GM12874 (cell line): ENCODE data around the gene TNNC1.

ENCODE experiments used
- TF ChIP-seq, protein P1 (sequence below): IDR thresholded peaks from 2 replicates; pipeline ENCODE4 v1.5.1; 2011; ENCODE audit warnings: low read depth, mild to moderate bottlenecking, control low read depth, low read length, moderate library complexity; ENCODE audit not compliant: insufficient read depth

Gene TNNC1

DNA sequence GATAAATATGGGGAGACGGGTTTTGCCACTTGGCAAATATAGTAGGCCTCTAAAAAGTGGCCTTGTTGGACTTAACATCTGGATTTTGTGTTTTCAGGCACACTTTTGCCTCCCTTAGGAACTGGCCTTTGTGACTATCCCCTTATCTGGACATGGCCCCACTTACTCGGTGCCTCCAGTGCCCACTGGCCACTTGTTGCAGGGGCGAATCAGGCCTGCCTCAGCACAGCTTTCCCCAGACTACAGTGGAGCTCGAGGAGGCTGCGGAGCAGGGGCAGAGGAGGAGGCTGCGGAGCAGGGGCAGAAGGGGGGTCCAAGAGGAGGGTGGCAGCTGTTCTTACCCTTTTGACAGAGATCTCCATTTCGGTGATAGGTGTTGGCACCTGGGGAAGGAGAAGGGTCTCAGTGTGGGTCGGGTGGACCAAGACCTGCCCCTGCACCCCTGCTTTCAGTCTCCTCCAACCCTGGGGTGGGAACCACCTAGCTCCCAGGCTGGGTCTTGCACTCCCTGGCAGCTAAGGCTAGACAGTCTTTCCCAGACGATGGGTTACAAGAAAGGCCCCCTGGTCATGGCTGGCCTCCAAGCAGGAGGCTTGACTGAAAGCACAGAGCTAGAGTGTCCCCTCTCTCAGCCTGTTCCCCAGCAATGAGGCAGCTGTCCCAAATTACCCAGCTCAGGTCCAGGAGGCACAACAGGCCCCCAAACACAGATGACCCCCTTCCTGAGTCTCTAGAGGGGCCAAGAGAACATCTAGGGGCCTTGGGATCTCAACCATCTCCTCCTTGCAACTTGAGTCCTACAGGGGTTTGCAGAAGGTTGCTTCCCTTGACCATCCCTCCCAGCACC, 15.0 kb downstream of the TNNC1 start:
- TF ChIP-seq, protein P1, sequence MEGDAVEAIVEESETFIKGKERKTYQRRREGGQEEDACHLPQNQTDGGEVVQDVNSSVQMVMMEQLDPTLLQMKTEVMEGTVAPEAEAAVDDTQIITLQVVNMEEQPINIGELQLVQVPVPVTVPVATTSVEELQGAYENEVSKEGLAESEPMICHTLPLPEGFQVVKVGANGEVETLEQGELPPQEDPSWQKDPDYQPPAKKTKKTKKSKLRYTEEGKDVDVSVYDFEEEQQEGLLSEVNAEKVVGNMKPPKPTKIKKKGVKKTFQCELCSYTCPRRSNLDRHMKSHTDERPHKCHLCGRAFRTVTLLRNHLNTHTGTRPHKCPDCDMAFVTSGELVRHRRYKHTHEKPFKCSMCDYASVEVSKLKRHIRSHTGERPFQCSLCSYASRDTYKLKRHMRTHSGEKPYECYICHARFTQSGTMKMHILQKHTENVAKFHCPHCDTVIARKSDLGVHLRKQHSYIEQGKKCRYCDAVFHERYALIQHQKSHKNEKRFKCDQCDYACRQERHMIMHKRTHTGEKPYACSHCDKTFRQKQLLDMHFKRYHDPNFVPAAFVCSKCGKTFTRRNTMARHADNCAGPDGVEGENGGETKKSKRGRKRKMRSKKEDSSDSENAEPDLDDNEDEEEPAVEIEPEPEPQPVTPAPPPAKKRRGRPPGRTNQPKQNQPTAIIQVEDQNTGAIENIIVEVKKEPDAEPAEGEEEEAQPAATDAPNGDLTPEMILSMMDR, result no peak

DNA sequence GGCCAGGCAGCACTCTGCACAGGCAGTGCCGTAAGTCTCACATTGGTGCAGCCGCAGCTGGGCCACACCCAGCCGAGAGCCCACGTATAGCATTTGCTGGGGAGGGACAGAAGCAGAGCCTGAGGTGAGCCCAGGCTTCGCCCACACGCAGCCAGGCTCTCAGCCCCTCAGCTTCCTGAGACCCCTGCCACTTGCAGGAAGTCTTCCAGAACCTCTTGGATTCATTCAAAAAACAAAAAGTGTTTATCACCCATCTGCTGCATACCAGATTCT, 15.8 kb downstream of the TNNC1 start:
- TF ChIP-seq, protein P1, result no peak

DNA sequence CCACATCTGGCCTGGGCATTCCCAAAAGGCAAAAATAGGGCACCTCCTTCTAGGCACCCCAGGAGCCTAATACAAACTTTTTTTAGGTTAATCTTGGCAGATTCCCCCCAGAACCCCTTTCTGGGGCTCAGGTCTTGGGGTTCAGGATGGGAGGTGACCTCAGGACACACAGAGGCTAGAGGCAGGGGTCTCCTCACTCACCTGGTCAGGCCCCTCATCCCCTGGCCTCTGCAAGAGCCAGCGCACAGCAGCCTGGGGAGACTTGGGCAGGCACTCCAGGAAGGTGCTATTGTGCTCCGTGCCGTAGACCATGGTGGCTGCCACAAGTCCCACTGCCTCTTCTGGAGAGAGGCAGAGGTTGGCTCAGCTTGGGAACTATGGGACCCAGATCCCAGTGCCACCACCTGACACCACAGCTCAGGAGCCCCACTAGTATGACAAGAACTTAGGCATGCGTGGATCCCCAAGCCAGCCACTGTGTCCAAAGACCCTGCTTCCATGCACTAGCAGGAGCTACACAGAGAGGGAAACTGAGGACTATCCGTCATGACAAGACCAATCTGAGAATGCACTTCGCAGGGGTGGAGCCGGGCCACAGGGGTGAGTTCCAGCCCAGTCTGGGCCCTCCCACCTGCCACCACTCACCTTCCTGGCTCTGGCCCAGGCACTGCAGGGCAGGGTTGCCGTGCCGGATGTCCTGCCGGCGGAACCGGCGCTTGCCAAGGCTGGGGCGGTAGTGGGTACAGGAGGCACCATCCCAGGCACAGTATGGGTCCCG, 16.3 kb downstream of the TNNC1 start:
- TF ChIP-seq, protein P1, result no peak

DNA sequence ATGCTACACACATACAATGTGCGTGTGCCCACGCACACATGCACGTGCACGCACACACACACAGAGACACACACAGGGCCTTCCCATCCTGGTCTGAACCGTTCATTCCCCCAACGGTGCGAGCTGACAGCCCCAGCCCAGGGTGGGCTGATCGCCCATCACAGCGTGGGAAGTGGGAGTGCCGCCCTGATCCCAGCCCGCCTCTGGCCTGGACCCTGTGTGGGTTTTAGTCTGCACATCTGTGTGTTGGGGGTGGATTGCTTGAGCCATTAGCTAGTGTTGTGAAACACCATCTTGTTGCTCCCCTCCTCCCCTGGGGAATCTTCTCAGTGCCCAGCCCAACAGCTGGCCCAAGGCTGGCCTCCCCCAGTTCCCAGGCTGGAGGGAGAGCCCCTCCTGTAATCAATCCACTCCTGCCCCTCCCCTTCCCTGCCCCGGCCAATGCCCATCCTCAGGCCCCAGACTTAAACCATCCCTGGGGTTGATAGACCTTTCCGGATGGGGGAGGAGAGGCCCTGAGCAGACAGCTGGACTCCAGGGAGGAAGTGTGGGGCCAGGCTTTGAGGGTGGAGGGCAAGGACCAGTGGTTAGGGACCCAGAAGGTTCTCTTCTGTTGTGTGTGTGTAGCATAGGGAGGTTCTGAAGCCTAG, 17.2 kb downstream of the TNNC1 start:
- TF ChIP-seq, protein P1, result no peak

DNA sequence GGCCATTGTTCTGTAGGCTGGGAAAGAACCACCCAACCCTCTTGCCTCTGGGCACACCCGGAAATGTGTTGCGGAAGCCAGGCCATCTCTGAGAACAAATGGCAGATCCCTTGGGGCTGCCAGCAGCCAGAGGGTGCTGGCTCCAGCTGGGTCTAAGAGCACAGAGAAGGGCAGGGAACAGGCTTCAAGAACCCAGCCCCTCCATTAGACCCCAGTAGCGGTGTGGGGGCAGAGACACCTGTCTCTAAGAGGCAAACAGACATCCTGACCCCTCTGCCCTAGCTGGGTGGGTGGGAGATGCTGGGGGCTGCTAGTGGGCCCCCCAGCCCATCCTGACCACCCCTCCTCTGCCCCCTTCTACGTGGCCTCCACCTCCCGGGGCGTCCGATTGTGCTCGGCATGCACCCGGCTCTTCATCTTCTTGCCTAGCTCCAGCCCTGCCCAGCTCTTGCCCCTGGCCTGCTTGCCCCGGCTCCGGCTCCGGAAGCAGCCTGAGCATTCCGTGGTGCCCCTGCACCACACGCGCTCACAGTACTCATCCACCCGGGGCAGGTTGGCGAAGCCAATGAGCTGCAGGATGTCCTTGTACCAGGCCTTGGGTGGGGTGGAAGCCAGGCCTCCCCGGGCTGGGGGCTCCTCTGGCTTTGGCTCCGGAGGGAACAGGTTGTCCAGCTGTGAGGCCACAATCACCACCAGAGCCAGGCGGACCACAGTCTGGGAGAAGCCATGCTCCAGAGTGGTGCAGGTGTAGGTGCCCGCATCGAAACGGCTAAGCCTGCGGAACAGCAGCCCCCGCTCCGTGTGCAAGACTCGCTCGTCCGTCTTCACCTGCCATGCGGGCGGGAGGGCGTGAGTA, 18.4 kb downstream of the TNNC1 start:
- TF ChIP-seq, protein P1, result no peak

DNA sequence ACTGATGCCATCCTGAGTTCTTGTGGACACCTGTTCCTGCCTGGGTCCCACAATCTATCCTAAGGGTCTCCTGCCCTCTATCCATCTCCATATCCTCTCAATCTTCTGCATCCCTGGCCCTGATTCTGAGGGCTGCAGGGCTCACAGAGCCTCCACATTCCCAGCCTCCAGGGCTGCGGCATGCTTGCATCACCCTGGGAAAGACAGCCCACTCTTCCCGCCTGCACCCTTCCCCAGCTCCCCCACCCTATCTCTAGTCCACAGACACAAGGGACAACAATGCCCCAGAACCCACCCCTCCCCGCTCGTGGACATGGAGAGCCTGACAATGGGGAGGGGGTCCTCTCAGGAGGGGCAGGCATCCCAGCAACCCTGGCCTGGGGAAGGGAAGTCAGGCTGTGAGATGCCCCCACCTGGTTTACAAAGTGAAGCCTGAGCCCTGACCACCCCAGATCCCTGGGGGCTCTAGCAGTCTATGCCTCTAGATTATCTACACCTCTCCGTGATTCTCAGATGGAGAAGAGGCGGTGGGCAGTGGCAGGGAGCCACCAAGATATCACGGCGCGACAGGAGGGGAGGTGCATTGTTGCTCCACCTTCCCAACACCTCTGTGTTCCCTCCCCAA, 19.2 kb downstream of the TNNC1 start:
- TF ChIP-seq, protein P1, result no peak
